HG03565 (cell line): ENCODE data around the gene RTN4RL2.

Source experiments
- ATAC-seq: cut with Tn5 transposase; IDR thresholded peaks from one replicate; pipeline ENCODE4 v1.9.1; 2021; ENCODE audit warnings: mild to moderate bottlenecking, moderate library complexity; ENCODE audit not compliant: unreplicated experiment

Gene RTN4RL2

GRCh38 chr11:57516061-57516443 is 55.7 kb downstream of the RTN4RL2 start:
- no peak for ATAC-seq

- ATAC-seq: no peak
These were observed 60.8 kb downstream of the RTN4RL2 start for GRCh38 chr11:57521116-57521515.

- ATAC-seq: no peak
These were observed 63.1 kb downstream of the RTN4RL2 start for GRCh38 chr11:57523419-57523818.
